ENCODE results near the gene ECHS1. TPM values are rescaled to one million over a fixed set of nuclear protein-coding genes. Genes with fewer than 3 reads are reported as not detected.

ECHS1 gene
- total and polyA plus RNA-seq, 10 of the 15 experiments (the other 5 are each of a cell fraction or from before 2014, with no cell fraction given), result 32.7 to 164 (median 62.4) TPM

- no peak for TF ChIP-seq MTA2 (IDR thresholded peaks at IDR 0.05; ENCODE audit: low read depth)
- no peak for TF ChIP-seq ZBED1 (IDR thresholded peaks at IDR 0.05; ENCODE audit: borderline replicate concordance)
- no peak for TF ChIP-seq SREBF1 (IDR thresholded peaks at IDR 0.05; ENCODE audit: low read length)
- TF ChIP-seq RFX5 (IDR thresholded peaks at IDR 0.05; ENCODE audit: low read depth, low read length), result no peak
- TF ChIP-seq RBBP5 (conservative IDR thresholded peaks at IDR 0.05), result no peak
- TF ChIP-seq NFIC (IDR thresholded peaks at IDR 0.05; ENCODE audit: low read depth, low read length), result no peak
- TF ChIP-seq CREB1 (IDR thresholded peaks at IDR 0.05; ENCODE audit: low read depth), result no peak
- no peak for TF ChIP-seq BCL3 (IDR thresholded peaks at IDR 0.05; ENCODE audit: borderline replicate concordance, insufficient read depth, low read depth, low read length, poor library complexity, severe bottlenecking)
- TF ChIP-seq, protein P1, sequence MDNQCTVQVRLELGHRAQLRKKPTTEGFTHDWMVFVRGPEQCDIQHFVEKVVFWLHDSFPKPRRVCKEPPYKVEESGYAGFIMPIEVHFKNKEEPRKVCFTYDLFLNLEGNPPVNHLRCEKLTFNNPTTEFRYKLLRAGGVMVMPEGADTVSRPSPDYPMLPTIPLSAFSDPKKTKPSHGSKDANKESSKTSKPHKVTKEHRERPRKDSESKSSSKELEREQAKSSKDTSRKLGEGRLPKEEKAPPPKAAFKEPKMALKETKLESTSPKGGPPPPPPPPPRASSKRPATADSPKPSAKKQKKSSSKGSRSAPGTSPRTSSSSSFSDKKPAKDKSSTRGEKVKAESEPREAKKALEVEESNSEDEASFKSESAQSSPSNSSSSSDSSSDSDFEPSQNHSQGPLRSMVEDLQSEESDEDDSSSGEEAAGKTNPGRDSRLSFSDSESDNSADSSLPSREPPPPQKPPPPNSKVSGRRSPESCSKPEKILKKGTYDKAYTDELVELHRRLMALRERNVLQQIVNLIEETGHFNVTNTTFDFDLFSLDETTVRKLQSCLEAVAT (IDR thresholded peaks at IDR 0.05), result no peak
- no peak for TF ChIP-seq CEBPB (IDR thresholded peaks at IDR 0.05; ENCODE audit: borderline replicate concordance in 1 of 2, low read depth in 2 of 2, low read length in 2 of 2)
- TF ChIP-seq MEF2A (IDR thresholded peaks at IDR 0.05; ENCODE audit: insufficient read depth, low read depth, low read length), result no peak
- no peak for TF ChIP-seq SMC3 (IDR thresholded peaks at IDR 0.05; ENCODE audit: borderline replicate concordance, low read length)
- no peak for TF ChIP-seq SREBF2 (IDR thresholded peaks at IDR 0.05; ENCODE audit: low read length)
- no peak for TF ChIP-seq MTA3 (IDR thresholded peaks at IDR 0.05; ENCODE audit: borderline replicate concordance, low read length)
- no peak for TF ChIP-seq ZNF622 (IDR thresholded peaks at IDR 0.05)
- TF ChIP-seq, protein P2, sequence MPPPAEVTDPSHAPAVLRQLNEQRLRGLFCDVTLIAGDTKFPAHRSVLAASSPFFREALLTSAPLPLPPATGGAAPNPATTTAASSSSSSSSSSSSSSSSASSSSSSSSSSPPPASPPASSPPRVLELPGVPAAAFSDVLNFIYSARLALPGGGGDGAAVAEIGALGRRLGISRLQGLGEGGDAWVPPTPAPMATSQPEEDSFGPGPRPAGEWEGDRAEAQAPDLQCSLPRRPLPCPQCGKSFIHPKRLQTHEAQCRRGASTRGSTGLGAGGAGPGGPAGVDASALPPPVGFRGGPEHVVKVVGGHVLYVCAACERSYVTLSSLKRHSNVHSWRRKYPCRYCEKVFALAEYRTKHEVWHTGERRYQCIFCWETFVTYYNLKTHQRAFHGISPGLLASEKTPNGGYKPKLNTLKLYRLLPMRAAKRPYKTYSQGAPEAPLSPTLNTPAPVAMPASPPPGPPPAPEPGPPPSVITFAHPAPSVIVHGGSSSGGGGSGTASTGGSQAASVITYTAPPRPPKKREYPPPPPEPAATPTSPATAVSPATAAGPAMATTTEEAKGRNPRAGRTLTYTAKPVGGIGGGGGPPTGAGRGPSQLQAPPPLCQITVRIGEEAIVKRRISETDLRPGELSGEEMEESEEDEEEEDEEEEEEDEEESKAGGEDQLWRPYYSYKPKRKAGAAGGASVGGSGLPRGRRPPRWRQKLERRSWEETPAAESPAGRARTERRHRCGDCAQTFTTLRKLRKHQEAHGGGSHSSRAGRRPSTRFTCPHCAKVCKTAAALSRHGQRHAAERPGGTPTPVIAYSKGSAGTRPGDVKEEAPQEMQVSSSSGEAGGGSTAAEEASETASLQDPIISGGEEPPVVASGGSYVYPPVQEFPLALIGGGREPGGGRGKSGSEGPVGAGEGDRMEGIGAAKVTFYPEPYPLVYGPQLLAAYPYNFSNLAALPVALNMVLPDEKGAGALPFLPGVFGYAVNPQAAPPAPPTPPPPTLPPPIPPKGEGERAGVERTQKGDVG (CRISPR knock-in tag; IDR thresholded peaks at IDR 0.05), result no peak
- TF ChIP-seq, protein P3, sequence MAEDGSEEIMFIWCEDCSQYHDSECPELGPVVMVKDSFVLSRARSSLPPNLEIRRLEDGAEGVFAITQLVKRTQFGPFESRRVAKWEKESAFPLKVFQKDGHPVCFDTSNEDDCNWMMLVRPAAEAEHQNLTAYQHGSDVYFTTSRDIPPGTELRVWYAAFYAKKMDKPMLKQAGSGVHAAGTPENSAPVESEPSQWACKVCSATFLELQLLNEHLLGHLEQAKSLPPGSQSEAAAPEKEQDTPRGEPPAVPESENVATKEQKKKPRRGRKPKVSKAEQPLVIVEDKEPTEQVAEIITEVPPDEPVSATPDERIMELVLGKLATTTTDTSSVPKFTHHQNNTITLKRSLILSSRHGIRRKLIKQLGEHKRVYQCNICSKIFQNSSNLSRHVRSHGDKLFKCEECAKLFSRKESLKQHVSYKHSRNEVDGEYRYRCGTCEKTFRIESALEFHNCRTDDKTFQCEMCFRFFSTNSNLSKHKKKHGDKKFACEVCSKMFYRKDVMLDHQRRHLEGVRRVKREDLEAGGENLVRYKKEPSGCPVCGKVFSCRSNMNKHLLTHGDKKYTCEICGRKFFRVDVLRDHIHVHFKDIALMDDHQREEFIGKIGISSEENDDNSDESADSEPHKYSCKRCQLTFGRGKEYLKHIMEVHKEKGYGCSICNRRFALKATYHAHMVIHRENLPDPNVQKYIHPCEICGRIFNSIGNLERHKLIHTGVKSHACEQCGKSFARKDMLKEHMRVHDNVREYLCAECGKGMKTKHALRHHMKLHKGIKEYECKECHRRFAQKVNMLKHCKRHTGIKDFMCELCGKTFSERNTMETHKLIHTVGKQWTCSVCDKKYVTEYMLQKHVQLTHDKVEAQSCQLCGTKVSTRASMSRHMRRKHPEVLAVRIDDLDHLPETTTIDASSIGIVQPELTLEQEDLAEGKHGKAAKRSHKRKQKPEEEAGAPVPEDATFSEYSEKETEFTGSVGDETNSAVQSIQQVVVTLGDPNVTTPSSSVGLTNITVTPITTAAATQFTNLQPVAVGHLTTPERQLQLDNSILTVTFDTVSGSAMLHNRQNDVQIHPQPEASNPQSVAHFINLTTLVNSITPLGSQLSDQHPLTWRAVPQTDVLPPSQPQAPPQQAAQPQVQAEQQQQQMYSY (CRISPR knock-in tag; IDR thresholded peaks at IDR 0.05), result no peak
- TF ChIP-seq CTCF (IDR thresholded peaks at IDR 0.05 in 2 of 3, conservative IDR thresholded peaks at IDR 0.05 in 1 of 3; ENCODE audit: control insufficient read depth in 2 of 3, extremely low read depth in 1 of 3, insufficient read depth in 1 of 3, low read depth in 3 of 3, low read length in 3 of 3), result no peak
- no peak for TF ChIP-seq CREM (IDR thresholded peaks at IDR 0.05; ENCODE audit: low read depth)
Observed at GRCh38 chr10:133379152-133379800, 6.1 kb upstream of the ECHS1 start, which contains the start of gene PAOX (continued).

All from GM12878 (cell line).